Measurements from ENCODE around the gene ZNF362. TPM values are rescaled to one million over a fixed set of nuclear protein-coding genes. Genes with fewer than 3 reads are reported as not detected.
"Not testable (repeated sequence)": the region's sequence is repeated elsewhere in the genome, so short reads cannot be mapped to it uniquely, and the experiment has no call there.

The ZNF362 gene
- total RNA-seq, 2 experiments from 2014 or later, result 8.9 to 26.1 TPM

- Histone ChIP-seq H3K4me3 (ENCODE audit: low read depth, low read length, poor library complexity, severe bottlenecking) (no peak overlapping the region), H2AFZ (ENCODE audit: low read length) (no peak overlapping the region), H3K9me2 (ENCODE audit: insufficient read depth, low read length) (no peaks in the 10 kb centered on the region), H3K36me3 (ENCODE audit: insufficient read depth, low read length) (no peaks in the 10 kb centered on the region; the same call in 1 of the 2 replicates), H3K9me3 (ENCODE audit: low read length) (no peaks in the 10 kb centered on the region), H4K20me1 (ENCODE audit: insufficient read depth, low read length) (no peaks in the 10 kb centered on the region), H3K79me2 (ENCODE audit: insufficient read depth, low read depth, low read length) (no peaks in the 10 kb centered on the region), H3K4me1 (ENCODE audit: insufficient read depth, low read length, poor library complexity, severe bottlenecking) (no peaks in the 10 kb centered on the region), H3K27ac (ENCODE audit: low read depth, low read length, poor library complexity, severe bottlenecking) (no peak overlapping the region), H3K4me2 (ENCODE audit: low read length) (no peak overlapping the region)
- ChIA-PET CTCF (ENCODE audit: unreplicated experiment) (no interaction called here), POLR2A (no interaction called here)
- intact Hi-C loops (cut with micrococcal nuclease; ENCODE audit: unreplicated experiment), result no loop called here
- no peak for DNase-seq (ENCODE audit: low spot score)
- BruUV-seq (replicated peaks), result no TSS peak
- no peak for TF ChIP-seq CTCF (conservative IDR thresholded peaks at IDR 0.05; ENCODE audit: low read length)
Measured at GRCh38 chr1:33288976-33289857, 32.9 kb downstream of the ZNF362 start.

- Histone ChIP-seq H4K20me1 (ENCODE audit: insufficient read depth, low read length) (no peaks in the 10 kb centered on the region), H3K4me2 (ENCODE audit: low read length) (no peak overlapping the region), H3K36me3 (ENCODE audit: insufficient read depth, low read length) (no peaks in the 10 kb centered on the region; the same call in 1 of the 2 replicates), H3K9me2 (ENCODE audit: insufficient read depth, low read length) (no peaks in the 10 kb centered on the region), H3K4me1 (ENCODE audit: insufficient read depth, low read length, poor library complexity, severe bottlenecking) (no peaks in the 10 kb centered on the region), H3K4me3 (ENCODE audit: low read depth, low read length, poor library complexity, severe bottlenecking) (no peak overlapping the region), H3K79me2 (ENCODE audit: insufficient read depth, low read depth, low read length) (no peaks in the 10 kb centered on the region), H3K27ac (ENCODE audit: low read depth, low read length, poor library complexity, severe bottlenecking) (no peak overlapping the region), H2AFZ (ENCODE audit: low read length) (no peak overlapping the region), H3K9me3 (ENCODE audit: low read length) (no peaks in the 10 kb centered on the region)
- BruUV-seq (replicated peaks), result no TSS peak
- no peak for DNase-seq (ENCODE audit: low spot score)
- intact Hi-C loops (cut with micrococcal nuclease; ENCODE audit: unreplicated experiment), result loop anchor here (10.0 kb wide), 1 partner anchor 325 kb away; no protein-coding TSS in a partner anchor
- no peak for TF ChIP-seq CTCF (conservative IDR thresholded peaks at IDR 0.05; ENCODE audit: low read length)
- TF ChIP-seq EZH2phosphoT487 (IDR thresholded peaks at IDR 0.05; ENCODE audit: borderline replicate concordance, low read depth, low read length), result no peak
- ChIA-PET CTCF (ENCODE audit: unreplicated experiment) (no interaction called here), POLR2A (no interaction called here)
Measured at GRCh38 chr1:33289858-33290154, 33.5 kb downstream of the ZNF362 start.

- H3K27ac ChIP-seq (ENCODE audit: low read depth, low read length, poor library complexity, severe bottlenecking); H3K36me3 ChIP-seq (ENCODE audit: insufficient read depth, low read length); BruUV-seq (replicated peaks); H3K79me2 ChIP-seq (ENCODE audit: insufficient read depth, low read depth, low read length); DNase-seq (ENCODE audit: low spot score); H3K4me2 ChIP-seq (ENCODE audit: low read length); H4K20me1 ChIP-seq (ENCODE audit: insufficient read depth, low read length); CTCF ChIA-PET (ENCODE audit: unreplicated experiment); H3K4me3 ChIP-seq (ENCODE audit: low read depth, low read length, poor library complexity, severe bottlenecking); H3K9me2 ChIP-seq (ENCODE audit: insufficient read depth, low read length); POLR2A ChIA-PET; H3K9me3 ChIP-seq (ENCODE audit: low read length); H3K4me1 ChIP-seq (ENCODE audit: insufficient read depth, low read length, poor library complexity, severe bottlenecking); H2AFZ ChIP-seq (ENCODE audit: low read length): not testable (repeated sequence)
- intact Hi-C loops (cut with micrococcal nuclease; ENCODE audit: unreplicated experiment), result loop anchor here (10.0 kb wide), 1 partner anchor 324 kb away; no protein-coding TSS in a partner anchor
Measured at GRCh38 chr1:33290615-33291014, 34.3 kb downstream of the ZNF362 start.
